CD4-positive, alpha-beta T cell (primary cell): ENCODE results near the gene FGFR4. TPM values are rescaled to one million over a fixed set of nuclear protein-coding genes. Genes with fewer than 3 reads are reported as not detected.

Experiments used
- ATAC-seq: fragments of 200-7000 bp; cut with Tn5 transposase; one replicate; pipeline ENCODE4 v1.10.0; 2022; ENCODE audit warnings: mild to moderate bottlenecking; ENCODE audit not compliant: poor library complexity
- CTCF ChIA-PET: fragments of 350-600 bp; sonication (Branson Sonifier 250); formaldehyde crosslinking; loops from one replicate; lab custom pipeline; 2021; ENCODE audit warnings: antibody characterized with exemption, inconsistent platforms; lab: Charles Lee
- POLR2A ChIA-PET: fragments of 350-600 bp; sonication (Branson Sonifier 250); formaldehyde crosslinking; loops from one replicate; lab custom pipeline; 2021; ENCODE audit warnings: antibody characterized with exemption, inconsistent platforms; lab: Charles Lee
- DNase-seq, 14 experiments: peaks; one replicate each; pipeline ENCODE4 v3.0.0-alpha.2; 2013 to 2020; ENCODE audit warnings: mixed read lengths in 2 of 14
- H3K27ac ChIP-seq, 2 donors: one replicate each; pipeline versions ENCODE4 v1.5.1 to v1.7.0; 2013; ENCODE audit warnings: low read length in 2 of 2, low read depth in 1 of 2, mild to moderate bottlenecking in 1 of 2
- H3K27me3 ChIP-seq, 2 experiments: 1 replicate in 1 of 2; 2 replicates in 1 of 2; pipeline versions ENCODE4 v1.6.1 to v1.7.0; 2013; ENCODE audit warnings: low read length in 2 of 2, control low read depth in 1 of 2, mild to moderate bottlenecking in 1 of 2, moderate library complexity in 1 of 2; ENCODE audit not compliant: insufficient read depth in 2 of 2, control insufficient read depth in 1 of 2
- H3K36me3 ChIP-seq: one replicate; pipeline ENCODE4 v1.6.1; 2013; ENCODE audit warnings: low read length, control low read depth; ENCODE audit not compliant: insufficient read depth
- H3K4me1 ChIP-seq: one replicate; pipeline ENCODE4 v1.6.1; 2013; ENCODE audit warnings: low read length, control low read depth; ENCODE audit not compliant: insufficient read depth
- H3K4me3 ChIP-seq: one replicate; pipeline ENCODE4 v1.5.1; 2013; ENCODE audit warnings: mild to moderate bottlenecking, low read length, moderate library complexity
- H3K9me3 ChIP-seq, 2 experiments: 1 replicate in 1 of 2; 2 replicates in 1 of 2; pipeline versions ENCODE4 v1.6.1 to v1.7.0; 2013; ENCODE audit warnings: low read length in 2 of 2, mild to moderate bottlenecking in 2 of 2, control low read depth in 1 of 2, moderate library complexity in 1 of 2; ENCODE audit not compliant: control insufficient read depth in 1 of 2, insufficient read depth in 1 of 2
- H3K27ac Mint-ChIP-seq: one replicate; pipeline ENCODE4 v1.8.0; 2020; ENCODE audit warnings: mixed read lengths
- H3K27me3 Mint-ChIP-seq: one replicate; pipeline ENCODE4 v1.8.0; 2021; ENCODE audit warnings: mixed read lengths
- H3K36me3 Mint-ChIP-seq: one replicate; pipeline ENCODE4 v1.8.0; 2021; ENCODE audit warnings: low read depth, mixed read lengths
- H3K4me1 Mint-ChIP-seq: one replicate; pipeline ENCODE4 v1.8.0; 2021; ENCODE audit warnings: low read depth, mixed read lengths
- H3K4me3 Mint-ChIP-seq: one replicate; pipeline ENCODE4 v1.8.0; 2020; ENCODE audit warnings: mild to moderate bottlenecking, mixed read lengths
- H3K9me3 Mint-ChIP-seq: one replicate; pipeline ENCODE4 v1.8.0; 2020; ENCODE audit warnings: mixed read lengths
- CTCF ChIP-seq: fragments of 200-600 bp; IDR thresholded peaks from one replicate; pipeline ENCODE4 v1.8.0; 2022; ENCODE audit warnings: antibody characterized with exemption, mild to moderate bottlenecking
- intact Hi-C, 2 experiments: fragments of 100-400 bp; cut with DNase I in 1 of 2; cut with micrococcal nuclease in 1 of 2; formaldehyde crosslinking; loops; one replicate each; pipeline versions ENCODE4 v1.15.1 to v1.9.0; 2023 to 2025; cut with DNase I, micrococcal nuclease
- total RNA-seq, 174 experiments: library from RNA in 2 of 174; stranded (reverse) in 2 of 174; gene quantifications; one replicate each; pipeline ENCODE4 v1.2.3 and lab custom pipeline; 2021 to 2026

Gene FGFR4
- total RNA-seq, 2 experiments from 2014 or later: 2.8 to 3.1 TPM

- ChIA-PET CTCF (no interaction called here), POLR2A (interaction anchor here (1.1 kb wide), 1 partner anchor 10 kb away, joined by 3 read pairs; no protein-coding TSS in a partner anchor)
- no peaks in the 10 kb centered on the region for H3K36me3 ChIP-seq
- Mint-ChIP-seq H3K4me1 (peaks cover 6% of the 10 kb centered on the region), H3K27me3 (peaks cover 6% of the 10 kb centered on the region), H3K36me3 (no peaks in the 10 kb centered on the region), H3K9me3 (no peaks in the 10 kb centered on the region), H3K4me3 (no peak overlapping the region), H3K27ac (no peak overlapping the region)
- no peak for DNase-seq
- peaks cover 5% of the 10 kb centered on the region for H3K4me1 ChIP-seq
- no peak for TF ChIP-seq CTCF
- H3K27ac ChIP-seq: no peak overlapping the region
- H3K27me3 ChIP-seq: no peaks in the 10 kb centered on the region
- intact Hi-C loops: no loop called here
- ATAC-seq: no peak
- no peak overlapping the region for H3K4me3 ChIP-seq
- H3K9me3 ChIP-seq: no peaks in the 10 kb centered on the region
Observed at GRCh38 chr5:177081859-177082258, 4.9 kb upstream of the FGFR4 start.

- H3K27ac ChIP-seq: no peak overlapping the region
- H3K9me3 ChIP-seq: peaks cover 0 to 5% of the 10 kb centered on the region in 2 experiments
- ChIA-PET CTCF (no interaction called here), POLR2A (no interaction called here)
- no peak overlapping the region for H3K4me3 ChIP-seq
- no peaks in the 10 kb centered on the region for H3K9me3 Mint-ChIP-seq
- H3K36me3 Mint-ChIP-seq: no peaks in the 10 kb centered on the region
- ATAC-seq (no peak), DNase-seq (no peak)
- no peak for TF ChIP-seq CTCF
- no peak overlapping the region for H3K27ac Mint-ChIP-seq
- intact Hi-C loops: no loop called here
- no peaks in the 10 kb centered on the region for H3K36me3 ChIP-seq
- peaks cover 15% of the 10 kb centered on the region for H3K4me1 ChIP-seq
- H3K4me1 Mint-ChIP-seq: peaks cover 6% of the 10 kb centered on the region
- H3K27me3 ChIP-seq: peaks cover 2 to 6% of the 10 kb centered on the region in 2 experiments
- peaks cover 11% of the 10 kb centered on the region for H3K27me3 Mint-ChIP-seq
- H3K4me3 Mint-ChIP-seq: no peak overlapping the region
Observed at GRCh38 chr5:177083357-177083756, 3.4 kb upstream of the FGFR4 start.

GRCh38 chr5:177084175-177084574, 2.5 kb upstream of the FGFR4 start:
- Histone ChIP-seq H3K27me3 (peaks cover 5 to 10% of the 10 kb centered on the region in 2 experiments), H3K27ac (no peak overlapping the region), H3K9me3 (peaks cover 0 to 5% of the 10 kb centered on the region in 2 experiments), H3K4me1 (peaks cover 15% of the 10 kb centered on the region), H3K36me3 (no peaks in the 10 kb centered on the region), H3K4me3 (no peak overlapping the region)
- POLR2A ChIA-PET: no interaction called here
- no peak for TF ChIP-seq CTCF
- ATAC-seq (no peak), DNase-seq (no peak)
- Mint-ChIP-seq H3K4me1 (peaks cover 6% of the 10 kb centered on the region), H3K4me3 (no peak overlapping the region), H3K36me3 (no peaks in the 10 kb centered on the region), H3K9me3 (no peaks in the 10 kb centered on the region), H3K27ac (no peak overlapping the region), H3K27me3 (peaks cover 15% of the 10 kb centered on the region)
- intact Hi-C loops: no loop called here
- CTCF ChIA-PET: interaction anchor here (3.7 kb wide), 1 partner anchor 13 kb away, joined by 18 read pairs; no protein-coding TSS in a partner anchor
